ENCODE data around the gene FUCA1.
"Not testable (repeated sequence)": the region's sequence is repeated elsewhere in the genome, so short reads cannot be mapped to it uniquely, and the experiment has no call there.

Gene FUCA1

DNA sequence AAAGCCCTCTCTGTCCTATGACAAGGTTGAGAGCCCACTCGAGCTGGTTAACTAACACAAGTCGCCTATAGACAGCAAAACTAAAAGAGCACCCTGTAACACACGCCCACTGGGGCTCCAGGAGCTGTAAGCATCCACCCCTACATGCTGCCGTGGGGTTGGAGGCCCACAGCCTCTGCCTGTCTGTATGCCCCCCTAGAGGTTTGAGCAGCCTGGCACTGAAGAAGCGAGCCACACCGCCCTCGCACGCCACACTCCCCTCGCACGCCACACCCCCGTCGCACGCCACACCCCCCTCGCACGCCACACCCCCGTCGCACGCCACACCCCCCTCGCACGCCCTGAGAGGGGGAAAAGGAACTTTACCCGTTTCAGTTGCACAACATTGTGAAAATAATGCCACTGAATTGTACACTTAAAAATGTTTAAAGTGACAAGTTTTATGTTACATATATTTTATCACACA, 29.7 kb downstream of the FUCA1 start:
- peak; percentile 68 to 75 for DNase-seq (ENCODE audit: low read depth in 2 of 2)

DNA sequence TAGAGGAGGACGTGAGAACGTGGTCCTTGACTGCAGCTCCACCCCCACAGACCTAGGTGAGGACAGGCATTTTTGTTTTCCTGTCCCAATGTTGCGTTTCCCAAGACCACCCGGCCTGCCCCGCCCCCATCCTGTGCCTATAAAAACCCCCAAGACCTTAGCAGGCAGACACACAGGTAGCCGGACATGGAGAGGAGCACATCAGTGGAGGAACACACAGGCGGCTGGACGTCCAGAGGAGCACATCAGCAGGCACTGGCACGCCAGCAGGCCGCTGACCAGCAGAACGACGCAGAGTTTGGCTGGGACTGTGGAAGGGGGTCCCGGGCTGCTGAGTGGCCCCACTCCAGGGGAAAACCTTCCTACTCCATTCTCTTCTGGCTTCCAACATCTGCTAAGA, 30.2 kb downstream of the FUCA1 start:
- DNase-seq (ENCODE audit: low read depth in 2 of 2): no peak

DNA sequence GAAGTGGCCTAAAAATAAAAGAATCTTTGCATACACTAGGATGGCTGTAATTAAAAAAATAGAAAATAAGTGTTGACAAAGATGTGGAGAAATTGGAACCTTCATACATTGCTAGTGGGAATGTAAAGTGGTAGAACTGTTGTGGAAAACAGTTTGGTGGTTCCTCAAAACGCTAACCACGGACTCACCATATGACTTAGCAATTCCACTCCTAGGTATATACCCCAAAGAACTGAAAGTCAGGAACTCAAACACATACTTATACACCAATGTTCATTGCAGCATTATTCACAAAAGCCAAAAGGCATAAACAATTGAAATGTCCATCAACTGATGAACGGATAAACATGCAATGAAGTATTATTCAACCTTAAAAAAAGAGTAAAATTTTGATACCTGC, 32.1 kb downstream of the FUCA1 start:
- no peak for DNase-seq (ENCODE audit: low read depth in 2 of 2)

DNA sequence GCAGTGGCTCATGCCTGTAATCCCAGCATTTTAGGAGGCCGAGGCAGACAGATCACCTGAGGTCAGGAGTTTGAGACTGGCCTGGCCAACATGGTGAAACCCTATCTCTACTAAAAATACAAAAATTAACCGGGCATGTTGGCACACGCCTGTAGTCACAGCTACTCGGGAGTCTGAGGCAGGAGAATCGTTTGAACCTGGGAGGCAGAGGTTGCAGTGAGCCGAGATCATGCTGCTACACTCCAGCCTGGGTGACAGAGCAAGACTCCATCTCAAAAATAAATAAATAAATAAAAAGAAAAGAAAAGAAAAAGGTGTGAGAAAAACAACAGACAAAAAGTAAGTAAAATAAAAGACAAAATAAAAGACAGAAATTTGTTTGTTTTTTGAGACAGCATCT, 33.9 kb downstream of the FUCA1 start:
- not testable (repeated sequence) for DNase-seq (ENCODE audit: low read depth in 2 of 2)

DNA sequence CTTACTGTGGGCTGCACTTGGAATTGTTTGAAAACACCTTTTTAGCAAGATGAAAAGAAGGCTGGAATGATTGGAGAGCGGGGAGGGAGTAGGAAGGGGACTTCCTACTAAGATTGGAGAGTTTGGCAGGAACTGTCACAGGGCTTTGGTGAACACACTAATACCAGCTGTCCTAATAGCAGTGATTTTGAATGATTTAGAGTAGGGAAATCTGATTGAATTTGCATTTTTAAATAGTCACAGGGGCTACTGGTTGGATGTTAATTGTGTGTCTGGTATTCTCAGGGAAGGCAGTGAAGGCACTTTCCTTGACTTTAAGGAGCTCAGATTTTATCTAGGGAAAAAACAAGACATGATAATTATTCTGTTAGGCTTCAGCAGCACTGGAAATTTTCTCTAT, 40.4 kb downstream of the FUCA1 start:
- no peak for DNase-seq (ENCODE audit: low read depth in 2 of 2)

DNA sequence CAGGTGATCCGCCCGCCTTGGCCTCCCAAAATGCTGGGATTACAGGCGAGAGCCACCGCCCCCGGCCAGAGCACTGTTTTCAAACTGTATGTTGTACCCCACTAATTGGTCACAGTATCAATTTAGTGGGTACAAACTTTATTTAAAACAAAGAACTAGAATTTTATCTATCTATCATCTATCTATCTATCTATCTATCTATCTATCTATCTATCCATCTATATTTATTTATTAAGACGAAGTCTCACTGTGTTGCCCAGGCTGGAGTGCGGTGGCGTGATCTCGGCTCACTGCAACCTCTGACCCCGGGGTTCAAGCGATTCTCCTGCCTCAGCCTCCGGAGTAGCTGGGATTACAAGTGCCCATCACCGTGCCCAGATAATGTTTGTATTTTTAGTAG, 41.5 kb downstream of the FUCA1 start:
- DNase-seq (ENCODE audit: low read depth in 2 of 2): not testable (repeated sequence)

DNA sequence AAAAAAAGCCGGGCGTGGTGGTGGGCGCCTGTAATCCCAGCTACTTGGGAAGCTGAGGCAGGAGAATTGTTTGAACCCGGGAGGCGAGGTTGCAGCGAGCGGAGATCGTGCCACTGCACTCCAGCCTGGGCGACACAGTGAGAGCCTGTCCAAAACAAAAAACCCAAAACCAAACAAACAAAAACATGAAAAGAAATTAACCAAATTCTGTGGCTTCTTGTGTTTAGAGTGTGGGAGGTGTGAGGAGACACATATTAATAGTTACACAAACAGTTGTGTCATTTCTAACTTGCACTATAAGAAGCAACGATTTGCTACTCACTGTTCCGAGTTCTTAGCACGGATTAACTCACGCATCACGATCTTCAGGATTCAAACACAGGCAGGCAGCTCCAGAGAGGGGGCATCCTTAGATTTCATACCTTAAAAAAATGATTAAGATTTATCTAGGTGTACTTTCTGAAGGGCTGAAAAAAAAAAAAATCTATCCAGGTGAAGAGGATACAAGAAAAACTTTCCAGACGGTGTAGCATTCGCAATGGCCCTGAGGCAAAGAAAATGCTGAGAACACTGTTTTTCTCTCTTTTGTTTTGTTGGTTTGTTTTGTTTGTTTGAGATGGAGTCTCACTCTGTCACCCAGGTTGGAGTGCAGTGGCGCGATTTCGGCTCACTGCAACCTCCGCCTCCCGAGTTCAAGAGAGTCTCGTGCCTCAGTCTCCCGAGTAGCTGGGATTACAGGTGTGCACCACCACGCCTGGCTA, 42.1 kb downstream of the FUCA1 start:
- no peak for DNase-seq (ENCODE audit: low read depth in 2 of 2)

DNA sequence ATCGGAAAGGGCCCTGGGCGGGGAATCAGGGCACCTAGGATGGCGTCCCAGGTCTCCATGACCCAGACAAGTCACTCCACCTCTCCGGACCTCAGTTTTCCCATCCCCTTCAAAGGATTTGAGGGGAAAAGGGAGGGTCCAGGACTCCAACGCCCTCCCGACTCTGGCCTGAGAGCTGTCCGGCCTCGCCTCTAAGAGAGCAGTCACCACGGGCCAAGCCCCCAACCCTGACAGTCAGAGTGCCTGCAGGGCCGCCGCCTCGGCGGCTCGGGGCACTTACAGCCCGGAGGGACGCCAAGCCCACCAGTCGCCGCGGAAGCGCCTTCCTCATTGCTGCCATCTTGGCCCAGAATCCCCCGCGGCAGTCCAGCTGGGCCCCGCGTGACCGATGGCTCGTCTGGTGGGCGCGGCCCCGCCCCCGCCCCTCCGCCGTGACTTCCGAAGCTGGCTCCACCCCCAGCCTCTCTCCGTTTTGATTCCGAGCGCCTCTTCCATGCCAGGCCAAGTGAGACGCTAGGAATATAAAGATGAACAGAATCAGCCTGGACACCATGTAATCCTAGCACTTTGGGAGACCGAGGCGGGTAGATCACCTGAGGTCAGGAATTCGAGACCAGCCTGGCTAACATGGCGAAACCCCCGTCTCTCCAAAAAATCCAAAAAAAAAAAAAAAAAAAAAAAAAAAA, 42.9 kb downstream of the FUCA1 start, which contains the start of gene HMGCL:
TSS of gene HMGCL (minus strand) at position 354 of the 686 bp plus-strand sequence. CDS start at position 340, 14 bp downstream.
- peak; percentile 80 to 84 for DNase-seq (ENCODE audit: low read depth in 2 of 2)

DNA sequence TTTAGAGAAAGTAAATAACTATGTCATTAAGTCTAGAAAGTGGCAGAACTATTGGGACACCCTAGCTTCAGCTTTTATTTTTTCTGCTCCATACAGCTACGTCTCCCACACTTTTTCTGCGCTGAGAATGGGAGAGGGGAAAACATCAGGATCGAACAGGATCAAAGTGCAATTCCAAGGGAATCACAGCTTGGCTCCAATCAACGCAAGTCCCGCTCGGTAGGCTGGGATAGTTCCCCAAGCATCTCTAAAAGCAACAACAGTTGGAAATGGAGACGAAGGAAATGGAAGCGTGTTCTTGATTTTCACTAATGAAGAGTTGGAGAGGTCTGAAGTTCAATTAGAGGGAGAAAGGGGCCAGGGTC, 43.4 kb downstream of the FUCA1 start:
- DNase-seq (ENCODE audit: low read depth in 2 of 2): no peak

DNA sequence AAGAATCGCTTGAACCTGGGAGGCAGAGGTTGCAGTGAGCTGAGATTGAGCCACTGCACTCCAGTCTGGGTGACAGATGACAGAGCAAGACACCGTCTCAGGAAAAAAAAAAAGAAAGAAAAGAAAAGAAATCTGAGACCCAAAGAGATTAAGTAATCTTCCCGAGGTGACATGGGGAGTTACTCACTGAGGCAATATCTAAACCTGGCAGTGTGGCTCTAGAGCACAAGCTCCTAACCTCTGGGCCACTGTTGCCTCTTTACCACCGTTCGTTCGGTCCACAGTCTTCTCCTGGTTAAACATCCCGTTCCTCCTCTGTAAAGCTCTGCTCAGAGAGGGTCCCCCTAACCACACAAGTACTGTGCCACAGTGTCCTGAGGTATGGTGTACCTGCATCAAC, 44.3 kb downstream of the FUCA1 start:
- DNase-seq (ENCODE audit: low read depth in 2 of 2): no peak

DNA sequence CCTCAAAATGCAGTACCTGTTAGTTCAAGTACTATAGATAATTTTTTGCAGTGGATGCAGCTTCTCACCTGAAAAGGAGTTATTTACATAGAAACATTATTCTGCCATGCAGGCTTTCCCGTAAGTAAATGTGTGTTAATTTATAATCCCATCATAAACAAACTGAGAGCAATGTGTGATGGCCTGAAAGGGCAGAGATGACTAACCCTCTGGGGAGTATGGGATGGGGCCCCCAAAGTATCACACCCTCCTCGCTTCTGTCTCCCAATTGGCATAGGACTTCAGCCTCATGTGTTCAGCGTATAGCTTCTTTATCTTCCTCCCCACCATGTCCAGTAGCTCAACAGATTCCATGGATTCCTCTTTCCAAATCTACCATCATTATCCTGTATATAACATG, 50.5 kb downstream of the FUCA1 start:
- no peak for DNase-seq (ENCODE audit: low read depth in 2 of 2)

DNA sequence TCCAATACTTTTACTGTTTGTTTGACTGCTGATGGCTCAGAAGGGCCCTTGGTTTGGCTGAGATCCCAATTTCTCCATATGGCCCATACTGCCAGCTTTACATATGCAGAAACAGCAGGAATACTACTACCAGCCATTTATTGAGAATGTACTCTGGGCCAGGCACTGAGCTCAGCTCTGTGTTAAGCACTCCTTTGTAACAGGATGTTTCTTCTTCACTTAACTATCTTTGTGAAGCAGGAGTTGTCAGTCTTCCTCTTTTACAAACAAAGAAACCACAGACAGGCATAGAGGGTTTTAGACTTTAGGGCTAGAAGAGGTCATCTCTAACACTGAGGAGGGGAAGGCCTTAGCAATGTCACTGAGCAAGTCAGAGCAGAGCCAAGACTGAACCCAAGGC, 51.2 kb downstream of the FUCA1 start:
- no peak for DNase-seq (ENCODE audit: low read depth in 2 of 2)

DNA sequence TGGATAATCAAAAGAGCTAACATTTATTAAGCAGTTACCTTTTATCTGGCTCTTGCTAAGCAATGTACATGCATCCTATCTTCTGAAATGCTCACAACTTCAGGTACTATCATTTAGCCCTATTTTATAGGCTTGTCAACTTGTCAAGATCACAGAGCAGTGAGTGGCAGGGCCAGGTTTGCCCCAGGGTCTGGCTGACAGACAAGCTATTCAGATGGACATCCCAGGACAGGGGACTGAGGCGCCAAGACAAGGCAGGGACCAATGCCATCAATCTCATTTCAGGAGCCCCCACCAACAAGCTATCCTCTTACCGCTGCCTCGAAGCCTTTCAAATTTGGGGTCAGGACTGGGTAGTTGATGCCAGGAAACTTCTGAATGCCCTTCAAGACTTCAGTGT, 51.7 kb downstream of the FUCA1 start:
- DNase-seq (ENCODE audit: low read depth in 2 of 2): no peak

DNA sequence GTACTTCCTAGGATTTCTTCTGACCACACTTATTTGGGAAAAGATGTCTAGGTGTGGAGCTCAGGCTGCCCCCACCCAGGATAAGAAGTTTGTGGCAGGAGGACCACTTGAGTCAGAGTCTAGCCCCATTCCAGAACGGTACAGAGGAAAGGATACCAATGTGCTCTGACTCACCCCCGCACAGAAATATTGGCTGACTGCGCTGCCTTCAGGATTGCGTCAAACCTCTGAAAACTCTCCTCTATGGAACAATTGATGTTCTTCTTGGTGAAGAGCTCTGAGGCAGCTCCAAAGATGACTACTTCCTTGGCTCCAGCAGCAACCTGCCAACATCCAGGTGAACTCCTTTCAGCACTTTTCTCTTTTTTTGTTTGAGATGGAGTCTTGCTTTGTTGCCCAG, 54.1 kb downstream of the FUCA1 start:
- no peak for DNase-seq (ENCODE audit: low read depth in 2 of 2)

DNA sequence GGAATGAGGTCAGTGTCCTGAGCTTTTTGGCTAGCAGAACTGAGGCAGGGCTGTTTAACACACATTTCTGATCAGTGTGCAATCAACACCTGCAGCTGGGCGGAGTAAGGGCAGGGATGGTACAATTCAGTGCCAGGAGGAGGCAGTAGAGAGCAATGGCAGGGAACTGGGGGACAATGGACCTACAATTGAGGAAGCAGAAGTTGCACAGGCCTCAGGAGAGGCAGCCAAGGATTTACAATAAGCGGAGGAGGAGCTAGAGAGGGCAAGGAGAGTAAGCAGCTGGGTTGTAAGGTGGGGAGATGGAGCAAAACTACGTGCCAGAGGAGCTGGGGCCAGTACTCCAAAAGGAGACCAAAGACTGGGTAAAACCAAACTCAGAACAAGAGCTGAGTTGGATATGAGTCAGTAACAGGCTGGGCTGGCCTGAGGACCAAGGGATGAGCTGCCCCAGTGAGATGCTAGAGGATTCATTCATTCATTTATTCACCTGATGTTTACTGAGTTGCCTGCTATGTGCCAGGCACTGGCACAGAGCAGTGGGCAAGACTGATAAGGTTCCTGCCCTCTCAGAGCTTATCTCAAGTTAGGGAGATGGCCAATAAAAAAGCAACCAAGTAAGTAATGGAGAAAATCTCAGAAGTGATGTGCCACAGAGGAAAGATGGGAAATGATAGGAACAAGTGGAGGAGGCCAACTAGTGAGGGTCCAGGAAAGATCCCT, 57.1 kb downstream of the FUCA1 start:
- DNase-seq (ENCODE audit: low read depth in 2 of 2): peak in 1 of 2 donors; percentile 37

DNA sequence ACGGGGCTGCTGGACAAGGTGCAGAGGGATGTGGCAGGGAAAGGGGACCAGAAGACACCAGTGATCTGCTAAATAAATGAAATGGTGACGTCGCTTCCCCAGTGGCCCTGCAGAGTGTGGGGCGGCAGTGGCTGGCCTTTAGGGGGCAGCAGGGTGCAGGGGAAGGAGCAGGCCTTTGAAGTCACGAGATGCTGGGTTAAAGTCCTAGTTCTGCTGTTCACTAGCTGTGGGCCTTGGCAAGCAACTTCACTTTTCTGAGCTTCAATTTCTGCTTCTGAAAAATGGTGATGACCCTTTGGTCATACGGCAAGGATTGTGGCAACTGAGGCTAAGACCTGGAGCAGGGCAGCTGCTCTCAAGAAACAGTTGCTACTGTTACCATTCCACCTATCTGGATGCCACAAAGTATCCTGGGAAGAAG, 58.3 kb downstream of the FUCA1 start:
- DNase-seq (ENCODE audit: low read depth in 2 of 2): peak; percentile 70 to 73

DNA sequence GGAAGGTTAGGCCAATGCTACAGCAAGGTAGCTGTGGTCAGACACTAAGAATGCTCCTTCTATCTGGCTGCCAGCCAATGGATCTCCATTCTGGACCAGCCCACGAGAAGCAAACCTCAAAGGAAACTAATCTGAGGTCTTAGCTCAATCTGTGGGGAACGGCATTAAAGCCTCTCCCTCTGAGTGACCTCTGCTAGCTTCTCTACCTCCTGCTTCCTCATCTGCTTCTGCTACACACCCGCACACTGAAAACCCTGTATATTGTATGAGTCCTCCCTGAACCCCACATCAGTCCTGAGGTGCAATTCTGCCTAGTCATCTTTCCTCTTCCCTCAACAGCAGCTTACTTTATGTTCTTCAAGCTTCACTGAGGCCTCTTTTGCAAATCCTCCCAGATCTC, 60.6 kb downstream of the FUCA1 start:
- no peak for DNase-seq (ENCODE audit: low read depth in 2 of 2)

DNA sequence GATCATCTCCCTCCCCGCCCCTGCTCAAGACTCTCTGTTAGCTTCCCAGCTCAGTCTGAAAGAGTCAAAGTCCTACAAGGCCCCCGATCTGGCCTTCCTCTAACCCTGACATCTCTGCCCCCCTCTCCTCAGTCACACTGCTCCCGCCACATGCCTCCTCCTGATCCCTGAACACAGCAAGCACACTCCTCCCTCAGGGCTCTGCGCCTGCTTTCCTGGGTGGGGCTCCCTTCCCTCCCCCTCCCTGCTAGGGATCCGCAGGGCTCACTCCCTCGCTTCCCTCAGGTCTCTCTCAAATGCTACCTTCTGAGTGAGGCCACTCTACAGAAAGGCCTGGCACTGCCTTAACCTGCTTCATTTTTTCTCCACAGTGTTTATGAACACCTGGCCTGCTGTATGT, 61.8 kb downstream of the FUCA1 start:
- DNase-seq (ENCODE audit: low read depth in 2 of 2): no peak

DNA sequence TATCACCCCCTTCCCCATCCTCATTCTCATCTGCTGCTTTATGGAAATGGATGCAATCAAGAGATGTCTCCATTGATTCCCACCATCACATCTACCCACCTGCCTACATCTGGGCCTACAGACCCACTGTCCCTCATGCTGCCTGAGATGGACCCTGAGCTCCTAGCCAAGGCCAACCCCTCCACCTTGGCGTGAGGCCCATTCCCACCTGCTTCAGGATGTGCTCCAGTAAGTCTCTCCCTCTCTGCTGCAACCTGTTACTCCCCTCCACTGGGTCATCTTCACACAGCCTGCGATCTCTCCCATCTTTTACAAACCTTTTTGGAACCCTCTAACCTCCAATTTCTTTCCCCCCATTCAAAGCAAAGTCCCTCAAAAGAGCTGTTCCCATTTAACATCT, 63.1 kb downstream of the FUCA1 start:
- DNase-seq (ENCODE audit: low read depth in 2 of 2): no peak

DNA sequence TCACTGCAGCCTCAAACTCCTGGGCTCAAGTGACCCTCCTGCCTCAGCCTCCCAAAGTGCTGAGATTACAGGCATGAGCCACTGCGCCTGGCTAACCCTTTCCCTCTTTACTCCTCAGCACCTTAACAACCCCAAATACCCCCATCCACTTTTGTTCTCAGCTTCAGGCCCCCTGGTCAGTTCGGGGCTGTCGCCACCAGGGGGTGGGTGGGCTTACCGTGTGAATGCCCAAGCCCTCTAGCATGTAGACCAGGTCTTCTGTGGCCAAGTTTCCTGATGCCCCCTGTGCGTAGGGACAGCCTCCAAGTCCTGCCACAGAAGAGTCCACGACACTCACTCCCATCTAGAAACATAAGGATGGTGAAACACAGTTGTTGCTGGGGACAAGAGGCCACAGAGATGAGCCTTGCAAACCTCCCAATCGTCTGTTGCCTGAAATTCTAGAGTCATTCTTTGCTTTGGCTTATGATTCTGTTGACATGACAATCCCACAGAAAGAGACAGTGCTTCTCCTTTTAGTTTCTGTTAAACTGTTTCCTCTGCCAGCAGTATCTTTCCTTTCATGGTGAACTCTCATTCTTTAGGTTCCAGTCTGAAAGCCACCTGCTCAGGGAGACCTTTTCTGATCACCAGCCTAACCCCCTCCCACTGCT, 63.8 kb downstream of the FUCA1 start:
- DNase-seq (ENCODE audit: low read depth in 2 of 2): no peak

DNA sequence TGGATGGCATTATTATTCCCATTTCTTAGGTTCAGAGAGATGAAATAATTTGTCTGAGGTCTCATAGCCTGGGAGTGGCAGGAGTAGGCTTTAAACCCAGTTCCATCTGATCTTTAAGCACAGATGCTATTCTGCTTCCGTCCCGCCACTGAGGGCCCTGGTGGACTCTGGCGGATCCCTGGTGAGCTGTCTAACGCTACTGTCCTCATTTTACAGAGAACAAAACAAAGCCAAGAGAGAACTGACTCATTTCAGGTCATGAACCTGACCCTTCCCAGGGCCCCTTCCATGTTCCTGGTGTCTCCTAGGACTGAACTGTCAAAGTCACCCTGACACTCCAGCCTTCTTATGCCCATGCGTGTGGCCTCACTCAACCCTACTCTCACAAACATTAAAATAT, 64.4 kb downstream of the FUCA1 start:
- DNase-seq (ENCODE audit: low read depth in 2 of 2): no peak

DNA sequence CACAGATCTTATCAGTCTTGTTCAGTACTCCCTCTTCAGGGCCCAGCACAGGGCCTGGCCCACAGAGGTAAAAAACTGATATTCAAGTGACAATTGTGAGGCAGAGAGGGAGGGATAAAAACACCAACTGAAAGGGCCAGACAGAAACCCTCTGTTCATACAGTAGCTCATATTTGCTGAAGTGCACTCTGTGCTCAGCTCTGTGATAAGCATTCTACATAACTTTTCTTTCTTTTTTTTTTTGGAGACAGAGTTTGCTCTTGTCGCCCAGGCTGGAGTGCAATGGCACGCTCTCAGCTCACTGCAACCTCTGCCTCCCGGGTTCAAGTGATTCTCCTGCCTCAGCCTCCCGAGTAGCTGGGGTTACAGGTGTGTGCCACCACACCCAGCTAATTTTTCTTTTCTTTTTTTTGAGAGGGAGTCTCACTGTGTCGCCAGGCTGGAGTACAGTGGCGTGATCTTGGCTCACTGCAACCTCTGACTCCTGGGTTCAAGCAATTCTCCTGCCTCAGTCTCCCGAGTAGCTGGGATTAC, 65.2 kb downstream of the FUCA1 start:
- not testable (repeated sequence) for DNase-seq (ENCODE audit: low read depth in 2 of 2)
